Smooth muscle cell (in vitro differentiated cells): ENCODE results near the gene CDH23. TPM values are rescaled to one million over a fixed set of nuclear protein-coding genes. Genes with fewer than 3 reads are reported as not detected.

Source experiments
- DNase-seq: peaks from one replicate; lab custom pipeline; 2025; ENCODE audit not compliant: unreplicated experiment; lab: John Stamatoyannopoulos, UW
- H2AFZ ChIP-seq: fragments of 200-600 bp; sonication (generic); 2 replicates; pipeline ENCODE4 v1.6.0; 2016; ENCODE audit warnings: antibody characterized with exemption, low read depth, mild to moderate bottlenecking
- H3F3A ChIP-seq: fragments of 200-600 bp; sonication (generic); 2 replicates; pipeline ENCODE4 v1.6.0; 2017; ENCODE audit warnings: antibody characterized with exemption, low read depth
- H3K27ac ChIP-seq: fragments of 200-600 bp; sonication (generic); 2 replicates; pipeline ENCODE4 v1.5.1; 2016; ENCODE audit warnings: low read depth, mild to moderate bottlenecking
- H3K27me3 ChIP-seq: fragments of 200-600 bp; sonication (generic); 2 replicates; pipeline ENCODE4 v1.6.1; 2016; ENCODE audit warnings: low read depth, mild to moderate bottlenecking
- H3K36me3 ChIP-seq: fragments of 200-600 bp; sonication (generic); 2 replicates; pipeline ENCODE4 v1.5.1; 2016; ENCODE audit warnings: low read depth
- H3K4me1 ChIP-seq: fragments of 200-600 bp; sonication (generic); 2 replicates; pipeline ENCODE4 v1.5.1; 2016; ENCODE audit warnings: low read depth
- H3K4me2 ChIP-seq: fragments of 200-600 bp; sonication (generic); 2 replicates; pipeline ENCODE4 v1.6.0; 2016; ENCODE audit warnings: mild to moderate bottlenecking
- H3K4me3 ChIP-seq: fragments of 200-600 bp; sonication (generic); 2 replicates; pipeline ENCODE4 v1.5.1; 2016; ENCODE audit warnings: mild to moderate bottlenecking
- H3K79me2 ChIP-seq: fragments of 200-600 bp; sonication (generic); 2 replicates; pipeline ENCODE4 v1.6.0; 2016; ENCODE audit warnings: low read depth, mild to moderate bottlenecking
- H3K9ac ChIP-seq: fragments of 200-600 bp; sonication (generic); 2 replicates; pipeline ENCODE4 v1.6.0; 2016; ENCODE audit warnings: low read depth
- H3K9me3 ChIP-seq: fragments of 200-600 bp; sonication (generic); replicated peaks from 2 replicates; pipeline ENCODE4 v1.5.1; 2016; ENCODE audit warnings: low read depth
- H4K20me1 ChIP-seq: fragments of 200-600 bp; sonication (generic); 2 replicates; pipeline ENCODE4 v1.6.0; 2016; ENCODE audit warnings: low read depth
- CTCF ChIP-seq: fragments of 200-600 bp; sonication (generic); IDR thresholded peaks from 2 replicates; pipeline ENCODE4 v1.5.1; 2017; ENCODE audit warnings: borderline replicate concordance, mild to moderate bottlenecking, antibody characterized with exemption; ENCODE audit not compliant: insufficient read depth, poor library complexity, severe bottlenecking
- WGBS: methylation state at CpG from one replicate; pipeline ENCODE4 v1.1.7; 2016; ENCODE audit warnings: low lambda C conversion rate; 5-methylcytosine and 5-hydroxymethylcytosine counted together
- polyA plus RNA-seq: library from polyadenylated mRNA; unstranded; fragments of >200 nt; fragmentation: Nextera tagmentation; extraction: Ambion mirVana; gene quantifications from 2 replicates; pipeline ENCODE4 v1.2.1, GENCODE V29; 2016
- total RNA-seq: library from RNA; depleted of rRNA; stranded (reverse); fragments of >200 nt; gene quantifications from 2 replicates; pipeline ENCODE4 v1.2.3, GENCODE V29; 2014

Gene CDH23
- total and polyA plus RNA-seq, 2 experiments from 2014 or later: 0.99 to 2.5 TPM

- Histone ChIP-seq H3K4me3 (no peak overlapping the region), H3K79me2 (no peaks in the 10 kb centered on the region), H4K20me1 (no peaks in the 10 kb centered on the region), H3K27ac (no peak overlapping the region), H2AFZ (no peak overlapping the region), H3K36me3 (no peaks in the 10 kb centered on the region), H3K27me3 (no peaks in the 10 kb centered on the region), H3F3A (peaks cover 7% of the 10 kb centered on the region), H3K9me3 (no peaks in the 10 kb centered on the region), H3K4me2 (no peak overlapping the region), H3K9ac (no peak overlapping the region), H3K4me1 (peaks cover 11% of the 10 kb centered on the region)
- 94% methylated on average over 7 of the region's 7 CpGs for WGBS
- no peak for TF ChIP-seq CTCF
- no peak for DNase-seq
Measured at GRCh38 chr10:71595649-71596048, 198.9 kb downstream of the CDH23 start.

- H3K27me3 ChIP-seq: no peaks in the 10 kb centered on the region
- no peak overlapping the region for H3K27ac ChIP-seq
- H3K9ac ChIP-seq: no peak overlapping the region
- peaks cover 7% of the 10 kb centered on the region for H3F3A ChIP-seq
- H3K9me3 ChIP-seq: no peaks in the 10 kb centered on the region
- no peak overlapping the region for H2AFZ ChIP-seq
- peaks cover 11% of the 10 kb centered on the region for H3K4me1 ChIP-seq
- no peak for DNase-seq
- H3K36me3 ChIP-seq: no peaks in the 10 kb centered on the region
- no peak for TF ChIP-seq CTCF
- no peaks in the 10 kb centered on the region for H3K79me2 ChIP-seq
- WGBS: 95% methylated on average over 3 of the region's 3 CpGs
- H3K4me2 ChIP-seq: no peak overlapping the region
- no peaks in the 10 kb centered on the region for H4K20me1 ChIP-seq
- H3K4me3 ChIP-seq: no peak overlapping the region
Measured at GRCh38 chr10:71596127-71596526, 199.4 kb downstream of the CDH23 start.

- H4K20me1 ChIP-seq: no peaks in the 10 kb centered on the region
- DNase-seq: no peak
- H3K4me1 ChIP-seq: peaks cover 11% of the 10 kb centered on the region
- H3K9ac ChIP-seq: no peak overlapping the region
- TF ChIP-seq CTCF: no peak
- 90% methylated on average over 5 of the region's 8 CpGs for WGBS
- no peak overlapping the region for H3K27ac ChIP-seq
- H3K27me3 ChIP-seq: no peaks in the 10 kb centered on the region
- no peaks in the 10 kb centered on the region for H3K36me3 ChIP-seq
- no peaks in the 10 kb centered on the region for H3K79me2 ChIP-seq
- H3F3A ChIP-seq: peaks cover 7% of the 10 kb centered on the region
- no peaks in the 10 kb centered on the region for H3K9me3 ChIP-seq
- H2AFZ ChIP-seq: no peak overlapping the region
- no peak overlapping the region for H3K4me2 ChIP-seq
- no peak overlapping the region for H3K4me3 ChIP-seq
Measured at GRCh38 chr10:71596759-71597158, 200.0 kb downstream of the CDH23 start.

GRCh38 chr10:71597821-71598498, 201.2 kb downstream of the CDH23 start:
- 54% methylated on average over 12 of the region's 12 CpGs for WGBS
- no peaks in the 10 kb centered on the region for H3K79me2 ChIP-seq
- H3K9ac ChIP-seq: peak overlapping the region; percentile 14
- H3F3A ChIP-seq: peaks cover 7% of the 10 kb centered on the region
- H3K4me3 ChIP-seq: no peak overlapping the region
- H3K27me3 ChIP-seq: no peaks in the 10 kb centered on the region
- H3K4me2 ChIP-seq: peak overlapping the region; percentile 58
- H3K9me3 ChIP-seq: no peaks in the 10 kb centered on the region
- no peak for DNase-seq
- no peaks in the 10 kb centered on the region for H4K20me1 ChIP-seq
- H3K36me3 ChIP-seq: no peaks in the 10 kb centered on the region
- peaks cover 15% of the 10 kb centered on the region for H3K4me1 ChIP-seq
- no peak overlapping the region for H2AFZ ChIP-seq
- H3K27ac ChIP-seq: peak overlapping the region; percentile 84
- no peak for TF ChIP-seq CTCF
